Stimulated activated CD4-positive, alpha-beta T cell treated with anti-CD3 and anti-CD28 coated beads, Interleukin-4, amount 100 ng/mL, for 4 hours (primary cell): ENCODE measurements around the gene STXBP3.
A peak's percentile ranks its signal among the peaks of the same experiment; 100 is the strongest.
"Not testable (repeated sequence)": the region's sequence is repeated elsewhere in the genome, so short reads cannot be mapped to it uniquely, and the experiment has no call there.

Source experiments
- DNase-seq, 2 experiments: peaks; one replicate each; pipeline ENCODE4 v3.0.0-alpha.2; 2020

Gene STXBP3

GRCh38 chr1:108729481-108729880, 17.0 kb upstream of the STXBP3 start:
- no peak for DNase-seq

- no peak for DNase-seq
Measured at GRCh38 chr1:108732398-108732797, 14.1 kb upstream of the STXBP3 start.

DNA sequence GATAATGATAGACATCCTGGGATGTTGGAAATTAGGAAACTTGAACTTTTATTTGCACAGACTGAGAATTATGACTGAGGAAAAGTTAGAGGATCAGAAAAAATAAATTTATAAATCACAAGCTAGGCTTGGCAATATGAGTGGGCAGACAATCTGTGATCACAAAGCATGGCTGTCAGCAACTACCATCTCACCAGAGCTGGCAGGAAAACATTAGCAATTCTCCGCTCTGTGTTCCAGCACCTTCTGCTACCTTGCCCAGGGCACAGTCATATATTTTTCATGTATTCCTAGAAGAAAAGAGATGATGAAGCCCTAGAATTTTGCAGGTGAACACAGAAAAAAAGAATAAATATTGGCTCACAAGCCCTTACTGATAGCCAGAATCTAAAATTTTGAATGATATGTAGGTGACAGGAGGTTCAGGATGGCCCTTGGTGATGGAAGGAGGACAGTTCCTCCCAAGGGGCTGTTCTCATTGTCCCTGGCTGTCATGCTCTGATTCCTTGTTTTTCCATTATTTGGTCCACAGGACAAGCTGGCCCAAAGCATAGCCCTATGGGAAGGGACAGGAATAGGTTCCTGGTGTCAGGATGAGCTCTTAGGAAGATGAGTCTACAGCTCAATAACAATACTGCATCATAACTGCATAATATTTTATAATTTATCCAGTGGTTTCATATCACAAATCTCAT, 12.2 kb upstream of the STXBP3 start:
- no peak for DNase-seq

- no peak for DNase-seq
Measured at GRCh38 chr1:108742253-108742652, 4.2 kb upstream of the STXBP3 start.

DNA sequence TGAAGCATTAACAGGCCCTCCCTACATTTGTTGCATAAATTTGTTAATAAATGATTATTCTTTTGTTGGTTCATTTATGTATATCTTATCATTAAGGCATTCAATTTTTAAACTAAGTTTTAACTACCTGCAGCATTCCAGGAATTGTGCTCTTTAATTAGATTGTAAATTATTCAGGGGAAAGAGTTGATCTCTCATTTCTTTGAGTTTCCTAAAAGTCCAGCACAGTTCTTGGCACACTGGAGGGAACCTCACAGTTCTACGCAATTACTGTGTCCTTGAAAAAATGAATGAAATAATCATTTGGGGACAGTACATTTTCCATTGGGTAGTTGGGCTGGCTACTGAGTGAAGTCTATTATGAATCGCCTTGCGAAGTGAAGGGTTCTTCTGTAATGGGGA, 493 bp upstream of the STXBP3 start:
- no peak for DNase-seq

GRCh38 chr1:108747171-108747850, 837 bp downstream of the STXBP3 start:
- DNase-seq = peak; percentile 5 to 11

GRCh38 chr1:108747898-108748297, 1.4 kb downstream of the STXBP3 start:
- DNase-seq = no peak

GRCh38 chr1:108749081-108749480, 2.6 kb downstream of the STXBP3 start:
- no peak for DNase-seq

- DNase-seq = no peak
Measured at GRCh38 chr1:108750476-108751181, 4.2 kb downstream of the STXBP3 start.

DNA sequence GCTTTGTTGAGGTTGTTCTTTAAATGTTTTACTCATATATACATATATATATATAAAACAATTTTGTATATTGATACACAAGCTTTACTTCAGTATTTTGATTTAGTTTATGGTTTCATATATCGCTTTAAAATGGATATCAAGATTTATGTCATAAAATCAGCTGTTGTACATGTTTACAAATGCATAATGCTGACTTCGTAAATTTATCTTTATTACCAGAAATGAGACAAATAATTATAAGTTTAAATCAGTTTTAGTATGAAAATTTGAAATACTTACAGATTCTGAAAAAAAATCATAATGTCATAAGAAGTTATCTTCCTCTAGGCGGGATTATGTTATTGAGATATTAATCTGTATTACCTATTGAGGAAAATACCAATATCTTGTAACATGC, 6.9 kb downstream of the STXBP3 start:
- DNase-seq = no peak

DNA sequence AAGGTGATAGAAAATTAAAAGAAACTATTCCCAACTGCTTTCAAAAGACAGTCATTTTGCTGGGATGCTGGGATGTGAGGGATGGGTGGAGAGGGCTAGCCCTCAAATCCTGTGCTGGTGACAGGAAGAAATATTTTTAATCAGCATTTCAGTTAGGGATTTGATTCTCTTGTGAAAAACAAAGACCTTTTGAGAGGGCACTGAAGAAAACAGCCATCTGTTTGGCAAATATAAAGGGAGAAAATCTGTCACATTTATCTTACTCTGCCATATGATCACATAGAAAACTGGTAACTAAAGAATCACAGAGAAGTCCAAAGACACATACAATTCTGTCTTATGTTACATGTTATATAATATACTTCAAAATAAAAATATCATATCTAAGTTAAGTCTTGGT, 12.3 kb downstream of the STXBP3 start:
- DNase-seq = no peak

DNA sequence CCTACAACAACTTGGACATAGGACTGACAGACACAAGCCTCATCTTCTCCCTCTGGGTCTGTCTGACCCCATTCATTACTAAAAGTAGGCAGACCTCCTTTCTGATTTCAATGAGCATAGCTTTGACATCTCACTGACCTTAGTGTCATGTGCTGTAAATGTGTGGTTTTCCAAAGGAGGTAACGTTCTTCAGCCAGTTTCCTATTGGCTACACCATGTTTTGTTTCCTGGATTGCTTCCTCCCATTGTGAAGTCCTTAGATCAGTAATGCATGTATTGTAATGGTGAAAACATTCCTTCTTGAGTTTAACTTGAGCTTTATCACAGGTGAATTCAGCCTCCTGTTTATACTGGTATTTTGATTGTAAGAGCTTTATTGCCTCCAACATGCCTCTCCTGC, 20.6 kb downstream of the STXBP3 start:
- no peak for DNase-seq

GRCh38 chr1:108767708-108768107, 21.2 kb downstream of the STXBP3 start:
- no peak for DNase-seq

DNA sequence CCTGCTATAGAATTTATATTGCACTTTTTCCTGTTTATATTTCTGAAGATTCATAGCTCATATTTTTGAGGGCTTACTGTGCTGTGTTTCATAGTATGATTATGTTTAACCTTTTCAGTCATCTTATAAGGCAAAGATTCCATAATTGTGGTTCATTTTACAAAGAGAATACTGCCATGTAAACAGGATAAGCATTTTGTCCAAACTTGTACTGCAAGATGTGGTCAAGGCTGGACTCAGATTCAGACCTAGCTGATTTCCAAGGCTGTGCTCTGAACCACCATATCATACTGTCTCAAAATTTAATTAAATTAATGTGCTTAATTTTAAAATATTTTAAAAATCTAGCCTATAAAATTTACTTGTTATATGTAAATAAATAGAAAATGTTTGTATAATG, 31.4 kb downstream of the STXBP3 start:
- DNase-seq = no peak

DNA sequence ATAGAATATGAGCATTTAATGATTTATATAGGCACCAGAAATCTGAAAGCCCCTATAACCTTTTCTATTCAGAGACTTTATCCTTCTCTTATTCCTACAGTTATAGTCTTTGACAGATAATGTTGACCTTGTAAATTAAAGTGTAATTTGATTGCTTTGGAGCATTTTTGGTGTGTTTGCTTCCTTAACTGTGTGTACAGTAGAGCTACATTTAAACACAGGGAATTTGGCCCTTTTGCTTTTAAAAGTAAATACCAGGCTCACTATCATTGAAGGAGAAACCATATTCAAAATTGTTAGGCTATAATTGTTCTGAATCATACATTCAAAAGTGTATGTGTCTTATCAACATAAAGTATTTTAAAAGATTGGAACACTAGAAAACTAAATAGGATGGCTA, 33.0 kb downstream of the STXBP3 start:
- no peak for DNase-seq

GRCh38 chr1:108780937-108781574, 34.6 kb downstream of the STXBP3 start:
- DNase-seq = no peak

DNA sequence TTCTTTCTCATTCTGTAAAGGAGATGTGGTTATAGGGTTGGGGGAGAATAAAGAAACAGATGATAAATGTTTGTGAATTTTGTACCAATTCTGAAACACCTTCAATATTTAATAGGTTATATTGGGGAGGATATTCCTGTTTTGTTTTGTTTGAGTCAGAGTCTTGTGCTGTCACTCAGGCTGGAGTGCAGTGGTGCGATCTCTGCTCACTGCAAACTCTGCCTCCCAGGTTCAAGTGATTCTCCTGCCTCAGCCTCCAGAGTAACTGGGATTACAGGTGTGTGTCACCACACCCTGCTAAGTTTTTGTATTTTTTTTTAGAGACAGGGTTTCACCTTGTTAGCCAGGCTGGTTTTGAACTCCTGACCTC, 35.1 kb downstream of the STXBP3 start:
- DNase-seq = not testable (repeated sequence)

GRCh38 chr1:108785264-108785663, 38.8 kb downstream of the STXBP3 start:
- DNase-seq = no peak

- DNase-seq = no peak
Measured at GRCh38 chr1:108785880-108786279, 39.4 kb downstream of the STXBP3 start.

DNA sequence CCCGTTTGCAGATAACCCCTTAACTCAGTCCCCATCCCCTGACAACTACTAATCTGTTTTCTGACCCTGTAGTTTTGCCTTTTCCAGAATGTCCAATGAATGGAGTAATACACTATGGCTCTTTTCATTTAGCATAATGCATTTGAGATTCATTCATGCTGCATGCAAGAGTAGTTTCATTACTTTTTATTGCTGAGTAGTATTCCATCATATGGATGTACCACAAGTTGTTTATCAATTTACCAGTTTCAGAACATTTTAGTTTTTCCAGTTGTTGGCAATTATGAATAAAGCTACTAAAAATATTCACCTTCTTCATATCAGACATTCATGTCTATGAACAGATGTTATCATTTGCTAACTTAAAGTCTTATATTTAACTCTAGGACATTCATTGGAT, 45.3 kb downstream of the STXBP3 start:
- DNase-seq = no peak

GRCh38 chr1:108792420-108792819, 45.9 kb downstream of the STXBP3 start:
- DNase-seq = no peak

- no peak for DNase-seq
Measured at GRCh38 chr1:108799001-108799400, 52.5 kb downstream of the STXBP3 start.

- no peak for DNase-seq
Measured at GRCh38 chr1:108801101-108801500, 54.6 kb downstream of the STXBP3 start.

DNA sequence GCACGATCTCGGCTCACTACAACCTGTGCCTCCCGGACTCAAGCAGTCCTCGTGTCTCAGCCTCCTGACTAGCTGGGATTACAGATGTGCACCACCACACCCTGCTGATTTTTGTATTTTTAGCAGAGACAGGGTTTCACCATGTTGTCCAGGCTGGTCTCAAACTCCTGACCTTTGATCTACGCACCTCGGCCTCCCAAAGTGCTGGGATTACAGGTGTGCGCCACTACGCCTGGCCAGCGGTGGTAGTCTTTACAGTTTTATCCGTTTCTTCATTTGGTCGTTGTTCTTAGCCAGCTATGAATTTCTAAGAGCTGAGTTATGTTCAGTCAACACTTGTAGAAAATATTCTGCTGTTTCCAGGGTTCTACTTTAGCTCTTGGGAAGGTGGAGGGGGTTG, 57.1 kb downstream of the STXBP3 start:
- no peak for DNase-seq
